Measurements from ENCODE around the gene WHRN. TPM values are rescaled to one million over a fixed set of nuclear protein-coding genes. Genes with fewer than 3 reads are reported as not detected.

The WHRN gene
- total and polyA plus RNA-seq, 5 experiments from 2014 or later = 0.17 to 4.2 (median 0.56) TPM

GRCh38 chr9:114405294-114406034, 99.8 kb downstream of the WHRN start:
- peak; percentile 62 to 91 (median 78) for DNase-seq
- H3K36me3 Mint-ChIP-seq = no peaks in the 10 kb centered on the region
- H3K27ac Mint-ChIP-seq = peak overlapping the region in 9 of 10 donors; percentile 2 to 87 (median 62)
- H3K27me3 Mint-ChIP-seq = no peaks in the 10 kb centered on the region
- no peaks in the 10 kb centered on the region for H3K9me3 Mint-ChIP-seq
- peak; percentile 100 for ATAC-seq
- POLR2A ChIA-PET = interaction anchor here (0.8 to 34.1 kb wide), 11 partner anchors 10 to 248 kb away, joined by 3 to 1589 read pairs (median 4); partner anchors contain the start of gene ATP6V1G1
- peaks cover 7 to 8% (median 7%) of the 10 kb centered on the region in 4 donors for H3K4me1 Mint-ChIP-seq
- H3K4me3 Mint-ChIP-seq = no peak overlapping the region

- Mint-ChIP-seq H3K4me1 (peaks cover 7 to 10% (median 8%) of the 10 kb centered on the region in 4 donors), H3K4me3 (no peak overlapping the region), H3K9me3 (no peaks in the 10 kb centered on the region), H3K36me3 (no peaks in the 10 kb centered on the region), H3K27me3 (no peaks in the 10 kb centered on the region), H3K27ac (peak overlapping the region in 1 of 10 donors; percentile 40)
- DNase-seq (no peak), ATAC-seq (no peak)
- POLR2A ChIA-PET = interaction anchor here (1.1 to 34.1 kb wide), 5 partner anchors 16 to 249 kb away, joined by 3 to 1589 read pairs (median 7); partner anchors contain the start of gene AKNA
Observed at GRCh38 chr9:114404531-114404930, 100.7 kb downstream of the WHRN start.

GRCh38 chr9:114403153-114403756, 102.0 kb downstream of the WHRN start:
- DNase-seq = no peak
- H3K4me3 Mint-ChIP-seq = no peak overlapping the region
- ATAC-seq = no peak
- no peaks in the 10 kb centered on the region for H3K36me3 Mint-ChIP-seq
- POLR2A ChIA-PET = interaction anchor here (0.9 to 34.1 kb wide), 5 partner anchors 10 to 250 kb away, joined by 3 to 1589 read pairs (median 4); partner anchors contain the start of gene AKNA
- peaks cover 6 to 13% (median 8%) of the 10 kb centered on the region in 4 donors for H3K4me1 Mint-ChIP-seq
- no peaks in the 10 kb centered on the region for H3K27me3 Mint-ChIP-seq
- H3K9me3 Mint-ChIP-seq = no peaks in the 10 kb centered on the region
- no peak overlapping the region for H3K27ac Mint-ChIP-seq

- H3K27ac Mint-ChIP-seq = peak overlapping the region in 4 of 10 donors; percentile 20 to 63 (median 44)
- H3K4me1 Mint-ChIP-seq = peaks cover 11 to 30% (median 23%) of the 10 kb centered on the region in 4 donors
- no peaks in the 10 kb centered on the region for H3K27me3 Mint-ChIP-seq
- H3K36me3 Mint-ChIP-seq = no peaks in the 10 kb centered on the region
- ATAC-seq (no peak), DNase-seq (no peak)
- no peaks in the 10 kb centered on the region for H3K9me3 Mint-ChIP-seq
- no peak overlapping the region for H3K4me3 Mint-ChIP-seq
- POLR2A ChIA-PET = interaction anchor here (1.0 to 34.1 kb wide), 2 partner anchors 16 to 47 kb away, joined by 3 to 1589 read pairs; no protein-coding TSS in a partner anchor
Observed at GRCh38 chr9:114401344-114401743, 103.9 kb downstream of the WHRN start.

GRCh38 chr9:114400772-114401171, 104.5 kb downstream of the WHRN start:
- ATAC-seq = no peak
- no peak overlapping the region for H3K4me3 Mint-ChIP-seq
- H3K4me1 Mint-ChIP-seq = peaks cover 13 to 35% (median 27%) of the 10 kb centered on the region in 4 donors
- DNase-seq = no peak
- POLR2A ChIA-PET = interaction anchor here (9.1 to 34.1 kb wide), 2 partner anchors 16 to 46 kb away, joined by 214 to 1589 read pairs; partner anchors contain the start of gene AKNA
- H3K36me3 Mint-ChIP-seq = no peaks in the 10 kb centered on the region
- H3K27me3 Mint-ChIP-seq = no peaks in the 10 kb centered on the region
- H3K9me3 Mint-ChIP-seq = no peaks in the 10 kb centered on the region
- peak overlapping the region in 7 of 10 donors; percentile 1 to 73 (median 46) for H3K27ac Mint-ChIP-seq

GRCh38 chr9:114400219-114400618, 105.1 kb downstream of the WHRN start:
- DNase-seq = no peak
- Mint-ChIP-seq H3K9me3 (no peaks in the 10 kb centered on the region), H3K27me3 (no peaks in the 10 kb centered on the region), H3K4me3 (peak overlapping the region in 2 of 10 donors; percentile 26), H3K27ac (peak overlapping the region in 8 of 10 donors; percentile 1 to 79 (median 47)), H3K4me1 (peaks cover 13 to 35% (median 28%) of the 10 kb centered on the region in 4 donors), H3K36me3 (no peaks in the 10 kb centered on the region)
- POLR2A ChIA-PET = interaction anchor here (0.5 to 34.1 kb wide), 5 partner anchors 15 to 616 kb away, joined by 3 to 1589 read pairs (median 3); partner anchors contain the start of gene AKNA
- no peak for ATAC-seq

GRCh38 chr9:114399381-114399780, 105.9 kb downstream of the WHRN start:
- ATAC-seq (no peak), DNase-seq (no peak)
- POLR2A ChIA-PET = interaction anchor here (0.8 to 34.1 kb wide), 3 partner anchors 14 to 249 kb away, joined by 3 to 1589 read pairs (median 214); partner anchors contain the start of gene AKNA
- Mint-ChIP-seq H3K4me1 (peaks cover 22 to 42% (median 36%) of the 10 kb centered on the region in 4 donors), H3K9me3 (no peaks in the 10 kb centered on the region), H3K27me3 (no peaks in the 10 kb centered on the region), H3K4me3 (peak overlapping the region in 4 of 10 donors; percentile 22 to 52 (median 32)), H3K36me3 (no peaks in the 10 kb centered on the region), H3K27ac (peak overlapping the region in 6 of 10 donors; percentile 28 to 100 (median 60))

GRCh38 chr9:114397848-114398605, 107.2 kb downstream of the WHRN start:
- POLR2A ChIA-PET = interaction anchor here (0.6 to 34.1 kb wide), 6 partner anchors 13 to 107 kb away, joined by 3 to 1589 read pairs (median 5); partner anchors contain the start of gene AKNA
- peak overlapping the region; percentile 96 to 100 (median 99) for H3K27ac Mint-ChIP-seq
- no peaks in the 10 kb centered on the region for H3K36me3 Mint-ChIP-seq
- H3K4me1 Mint-ChIP-seq = peaks cover 24 to 54% (median 48%) of the 10 kb centered on the region in 4 donors
- no peaks in the 10 kb centered on the region for H3K27me3 Mint-ChIP-seq
- H3K4me3 Mint-ChIP-seq = peak overlapping the region; percentile 93 to 99 (median 98)
- H3K9me3 Mint-ChIP-seq = no peaks in the 10 kb centered on the region
- DNase-seq = peak; percentile 93 to 97 (median 95)
- peak; percentile 81 to 86 for ATAC-seq

- H3K27ac Mint-ChIP-seq = peak overlapping the region; percentile 96 to 100 (median 99)
- no peaks in the 10 kb centered on the region for H3K9me3 Mint-ChIP-seq
- H3K27me3 Mint-ChIP-seq = no peaks in the 10 kb centered on the region
- POLR2A ChIA-PET = interaction anchor here (0.6 to 34.1 kb wide), 5 partner anchors 12 to 107 kb away, joined by 3 to 1589 read pairs (median 7); partner anchors contain the start of gene AKNA
- ATAC-seq = peak; percentile 7 to 11
- peak overlapping the region; percentile 93 to 99 (median 98) for H3K4me3 Mint-ChIP-seq
- peaks cover 28 to 60% (median 55%) of the 10 kb centered on the region in 4 donors for H3K4me1 Mint-ChIP-seq
- H3K36me3 Mint-ChIP-seq = peaks cover 0 to 2% (median 0%) of the 10 kb centered on the region in 3 donors
- no peak for DNase-seq
Observed at GRCh38 chr9:114397219-114397847, 107.9 kb downstream of the WHRN start.

- no peaks in the 10 kb centered on the region for H3K27me3 Mint-ChIP-seq
- peaks cover 0 to 5% (median 0%) of the 10 kb centered on the region in 3 donors for H3K36me3 Mint-ChIP-seq
- no peak for ATAC-seq
Observed at GRCh38 chr9:114396558-114397218, 108.6 kb downstream of the WHRN start.

GRCh38 chr9:114395768-114396167, 109.5 kb downstream of the WHRN start:
- H3K27ac Mint-ChIP-seq = peak overlapping the region; percentile 96 to 100 (median 99)
- peak overlapping the region; percentile 78 to 98 (median 88) for H3K4me3 Mint-ChIP-seq
- peaks cover 34 to 74% (median 69%) of the 10 kb centered on the region in 4 donors for H3K4me1 Mint-ChIP-seq
- POLR2A ChIA-PET = interaction anchor here (0.8 to 34.1 kb wide), 8 partner anchors 10 to 196 kb away, joined by 4 to 1589 read pairs (median 9); partner anchors contain the start of genes AKNA and ATP6V1G1
- peaks cover 0 to 10% (median 0%) of the 10 kb centered on the region in 3 donors for H3K36me3 Mint-ChIP-seq
- ATAC-seq = no peak
- no peak for DNase-seq
- H3K9me3 Mint-ChIP-seq = no peaks in the 10 kb centered on the region
- H3K27me3 Mint-ChIP-seq = no peaks in the 10 kb centered on the region

More at GRCh38 chr9:114396558-114397218, 108.6 kb downstream of the WHRN start:
- POLR2A ChIA-PET = interaction anchor here (1.1 to 34.1 kb wide), 7 partner anchors 9 to 191 kb away, joined by 3 to 1589 read pairs (median 9); partner anchors contain the start of genes AKNA and ATP6V1G1
- Mint-ChIP-seq H3K4me3 (peak overlapping the region; percentile 93 to 99 (median 98)), H3K9me3 (no peaks in the 10 kb centered on the region), H3K27ac (peak overlapping the region; percentile 96 to 100 (median 99)), H3K4me1 (peaks cover 31 to 67% (median 61%) of the 10 kb centered on the region in 4 donors)
- DNase-seq = no peak
